Calu3 (cell line): ENCODE results near the gene VWF. TPM values are rescaled to one million over a fixed set of nuclear protein-coding genes. Genes with fewer than 3 reads are reported as not detected.

Experiments used
- BruUV-seq: library from RNA; stranded (reverse); fragments of 400-500 nt; replicated peaks from 2 replicates; lab custom pipeline; 2021; lab: Mats Ljungman, UMichigan
- CTCF ChIA-PET: fragments of 300-600 bp; sonication (Branson Sonifier 250); formaldehyde crosslinking; loops from one replicate; lab custom pipeline; 2022; ENCODE audit warnings: antibody characterized with exemption; lab: Charles Lee
- DNase-seq: peaks from one replicate; pipeline ENCODE4 v3.0.0; 2022
- H3K27ac Mint-ChIP-seq: one replicate; pipeline ENCODE4 v1.8.0; 2022; ENCODE audit warnings: mixed read lengths; ENCODE audit not compliant: unreplicated experiment
- H3K27me3 Mint-ChIP-seq: one replicate; pipeline ENCODE4 v1.8.0; 2022; ENCODE audit warnings: mixed read lengths; ENCODE audit not compliant: unreplicated experiment
- H3K36me3 Mint-ChIP-seq: one replicate; pipeline ENCODE4 v1.8.0; 2022; ENCODE audit warnings: mild to moderate bottlenecking, moderate library complexity, mixed read lengths; ENCODE audit not compliant: insufficient read depth, unreplicated experiment
- H3K4me1 Mint-ChIP-seq: one replicate; pipeline ENCODE4 v1.8.0; 2022; ENCODE audit warnings: mild to moderate bottlenecking, low read depth, mixed read lengths; ENCODE audit not compliant: unreplicated experiment
- H3K4me3 Mint-ChIP-seq: one replicate; pipeline ENCODE4 v1.8.0; 2022; ENCODE audit warnings: mild to moderate bottlenecking, low read depth, moderate library complexity, mixed read lengths; ENCODE audit not compliant: unreplicated experiment
- H3K9me3 Mint-ChIP-seq: one replicate; pipeline ENCODE4 v1.8.0; 2022; ENCODE audit warnings: low read depth, mixed read lengths; ENCODE audit not compliant: unreplicated experiment
- intact Hi-C: fragments of 100-400 bp; cut with micrococcal nuclease; formaldehyde crosslinking; loops from one replicate; pipeline ENCODE4 v1.10.0; 2022; ENCODE audit not compliant: unreplicated experiment
- total RNA-seq: library from RNA; stranded (reverse); gene quantifications from 2 replicates; pipeline ENCODE4 v1.2.3, GENCODE V29; 2022
- TF ChIP-seq, protein P1 (sequence below): fragments of 200-600 bp; IDR thresholded peaks from one replicate; pipeline ENCODE4 v1.8.0; 2022; ENCODE audit warnings: antibody characterized with exemption; ENCODE audit not compliant: unreplicated experiment

The VWF gene
- total RNA-seq, 1 experiment from 2014 or later, result not detected

DNA sequence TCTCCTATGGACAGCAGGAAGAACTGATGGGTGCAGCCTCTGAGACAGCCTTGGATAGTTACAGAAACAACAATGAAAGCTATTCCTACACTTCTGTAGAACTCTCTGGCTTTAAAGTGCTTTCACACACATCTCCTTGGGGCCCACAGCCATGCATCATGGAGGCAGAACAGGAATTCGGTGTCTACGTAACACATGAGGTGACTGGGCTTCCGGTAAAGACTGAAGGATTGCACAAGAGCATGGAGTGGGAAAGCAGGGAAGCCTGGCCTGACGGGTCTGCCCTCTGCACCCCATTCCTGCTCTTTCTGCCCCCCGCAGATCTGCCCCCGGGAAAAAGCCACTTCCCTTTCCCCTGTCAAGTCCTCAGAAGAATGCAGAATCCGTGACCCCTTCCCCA lies 82.6 kb downstream of the VWF start:
- intact Hi-C loops, result loop anchor here (5.0 kb wide), 1 partner anchor 295 kb away; no protein-coding TSS in a partner anchor
- Mint-ChIP-seq H3K36me3 (peaks cover 9% of the 10 kb centered on the region), H3K27ac (no peak overlapping the region), H3K27me3 (peaks cover 72% of the 10 kb centered on the region), H3K4me3 (no peak overlapping the region), H3K9me3 (no peaks in the 10 kb centered on the region), H3K4me1 (peaks cover 10% of the 10 kb centered on the region)
- TF ChIP-seq, protein P1, sequence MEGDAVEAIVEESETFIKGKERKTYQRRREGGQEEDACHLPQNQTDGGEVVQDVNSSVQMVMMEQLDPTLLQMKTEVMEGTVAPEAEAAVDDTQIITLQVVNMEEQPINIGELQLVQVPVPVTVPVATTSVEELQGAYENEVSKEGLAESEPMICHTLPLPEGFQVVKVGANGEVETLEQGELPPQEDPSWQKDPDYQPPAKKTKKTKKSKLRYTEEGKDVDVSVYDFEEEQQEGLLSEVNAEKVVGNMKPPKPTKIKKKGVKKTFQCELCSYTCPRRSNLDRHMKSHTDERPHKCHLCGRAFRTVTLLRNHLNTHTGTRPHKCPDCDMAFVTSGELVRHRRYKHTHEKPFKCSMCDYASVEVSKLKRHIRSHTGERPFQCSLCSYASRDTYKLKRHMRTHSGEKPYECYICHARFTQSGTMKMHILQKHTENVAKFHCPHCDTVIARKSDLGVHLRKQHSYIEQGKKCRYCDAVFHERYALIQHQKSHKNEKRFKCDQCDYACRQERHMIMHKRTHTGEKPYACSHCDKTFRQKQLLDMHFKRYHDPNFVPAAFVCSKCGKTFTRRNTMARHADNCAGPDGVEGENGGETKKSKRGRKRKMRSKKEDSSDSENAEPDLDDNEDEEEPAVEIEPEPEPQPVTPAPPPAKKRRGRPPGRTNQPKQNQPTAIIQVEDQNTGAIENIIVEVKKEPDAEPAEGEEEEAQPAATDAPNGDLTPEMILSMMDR, result no peak
- CTCF ChIA-PET, result no interaction called here
- DNase-seq, result no peak
- no TSS peak for BruUV-seq

DNA sequence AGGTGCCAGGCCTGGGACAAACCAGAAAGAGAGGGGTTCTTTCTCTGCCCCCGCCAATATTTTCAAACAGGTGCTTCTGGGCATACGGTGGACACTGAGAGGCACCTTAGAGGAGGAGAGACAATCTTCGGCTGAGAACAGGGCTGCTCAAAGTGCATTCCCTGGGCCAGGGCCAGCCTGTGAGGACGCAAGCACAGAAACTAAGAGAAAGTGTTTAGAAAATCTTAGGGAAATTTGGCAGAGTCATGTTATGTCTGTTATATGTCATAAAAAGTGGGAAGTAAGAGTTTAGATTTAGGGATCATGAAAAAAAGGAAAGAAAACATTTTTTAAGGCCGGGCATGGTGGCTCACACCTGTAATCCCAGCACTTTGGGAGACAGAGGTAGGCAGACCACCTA lies 83.7 kb downstream of the VWF start:
- TF ChIP-seq, protein P1, result no peak
- BruUV-seq, result no TSS peak
- Mint-ChIP-seq H3K36me3 (peaks cover 9% of the 10 kb centered on the region), H3K4me1 (peaks cover 10% of the 10 kb centered on the region), H3K27ac (no peak overlapping the region), H3K27me3 (peaks cover 61% of the 10 kb centered on the region), H3K9me3 (no peaks in the 10 kb centered on the region), H3K4me3 (no peak overlapping the region)
- intact Hi-C loops, result loop anchor here (1.0 to 5.0 kb wide), 2 partner anchors 53 to 294 kb away; no protein-coding TSS in a partner anchor
- CTCF ChIA-PET, result interaction anchor here (4.4 kb wide), 1 partner anchor 52 kb away, joined by 88 read pairs; no protein-coding TSS in a partner anchor
- no peak for DNase-seq

DNA sequence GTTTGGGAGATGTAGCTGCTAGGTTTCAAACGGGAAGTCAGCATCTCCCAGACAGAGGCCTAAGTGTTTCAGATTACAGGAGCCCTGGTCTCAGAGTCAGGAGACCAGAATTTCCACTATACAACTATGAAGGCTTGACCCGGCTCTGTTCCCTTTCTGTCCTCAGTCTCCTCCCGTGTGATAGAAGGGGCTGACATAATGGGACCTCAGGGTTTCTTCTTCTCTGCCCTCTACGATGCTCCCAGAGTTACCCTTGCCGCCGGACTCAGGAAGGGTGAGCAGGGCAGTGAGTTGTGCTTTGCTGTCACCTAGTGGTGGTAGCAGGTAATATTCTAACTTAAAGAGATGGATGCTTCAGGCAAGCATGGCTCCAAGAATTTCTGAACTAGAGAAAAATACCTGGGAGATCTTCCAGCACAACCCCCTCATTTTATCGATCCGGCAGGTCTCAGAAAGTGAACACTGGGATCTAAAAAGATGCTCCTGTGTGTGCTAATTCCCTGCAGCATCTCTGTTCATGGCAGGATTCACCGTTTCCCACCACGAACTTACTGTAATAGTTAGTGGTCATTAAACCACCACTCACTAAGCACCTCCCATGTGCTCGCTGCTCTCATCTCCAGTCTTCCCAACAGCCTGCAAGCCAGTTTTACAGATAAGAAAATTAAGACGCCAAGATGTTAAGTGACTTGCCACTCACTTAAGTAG lies 84.4 kb downstream of the VWF start:
- no peak overlapping the region for H3K4me3 Mint-ChIP-seq
- peaks cover 57% of the 10 kb centered on the region for H3K27me3 Mint-ChIP-seq
- peaks cover 10% of the 10 kb centered on the region for H3K4me1 Mint-ChIP-seq
- TF ChIP-seq, protein P1, result peak; percentile 80
- H3K9me3 Mint-ChIP-seq, result no peaks in the 10 kb centered on the region
- no TSS peak for BruUV-seq
- H3K36me3 Mint-ChIP-seq, result peaks cover 9% of the 10 kb centered on the region
- intact Hi-C loops, result loop anchor here (1.0 to 5.0 kb wide), 2 partner anchors 52 to 293 kb away; no protein-coding TSS in a partner anchor
- CTCF ChIA-PET, result interaction anchor here (4.4 kb wide), 1 partner anchor 51 kb away, joined by 88 read pairs; no protein-coding TSS in a partner anchor
- DNase-seq, result peak; percentile 65
- H3K27ac Mint-ChIP-seq, result no peak overlapping the region

DNA sequence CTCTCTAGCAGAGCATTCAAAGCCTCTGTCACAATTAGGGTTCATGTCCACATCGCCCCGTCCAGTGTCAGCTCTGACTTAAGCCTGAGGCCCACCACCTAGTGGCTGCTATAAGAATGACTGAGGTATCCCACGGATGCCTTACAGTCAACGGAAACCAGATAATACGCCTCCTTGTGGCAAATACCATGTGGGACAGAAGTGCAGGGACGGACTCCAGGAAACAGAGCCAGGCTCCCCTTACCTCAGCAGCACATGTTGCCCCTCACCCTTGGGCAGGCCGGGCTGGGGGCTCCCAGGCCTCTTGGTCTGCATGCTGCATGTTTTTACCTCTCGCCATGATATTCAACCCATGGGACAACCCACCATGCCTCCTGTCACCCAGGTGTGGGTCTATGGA lies 86.3 kb downstream of the VWF start:
- Mint-ChIP-seq H3K9me3 (no peaks in the 10 kb centered on the region), H3K36me3 (peaks cover 9% of the 10 kb centered on the region), H3K4me3 (no peak overlapping the region), H3K27ac (no peak overlapping the region), H3K4me1 (no peaks in the 10 kb centered on the region), H3K27me3 (peaks cover 57% of the 10 kb centered on the region)
- TF ChIP-seq, protein P1, result peak; percentile 83
- CTCF ChIA-PET, result interaction anchor here (0.6 to 4.4 kb wide), 7 partner anchors 17 to 52 kb away, joined by 3 to 88 read pairs (median 4); no protein-coding TSS in a partner anchor
- peak; percentile 75 for DNase-seq
- no TSS peak for BruUV-seq
- intact Hi-C loops, result no loop called here
